NT2/D1 (cell line): ENCODE results near the gene ATP1A1.

Source experiments
- SUZ12 ChIP-seq: IDR thresholded peaks from 2 replicates; pipeline ENCODE4 v1.6.1; 2011; ENCODE audit not compliant: insufficient read length, insufficient read depth; ENCODE audit errors: extremely low read depth
- YY1 ChIP-seq: IDR thresholded peaks from 2 replicates; pipeline ENCODE4 v1.6.1; 2011; ENCODE audit not compliant: insufficient read length, insufficient read depth
- ZNF274 ChIP-seq: IDR thresholded peaks from 2 replicates; pipeline ENCODE4 v1.6.1; 2011; ENCODE audit warnings: mild to moderate bottlenecking, low read depth, low read length

DNA sequence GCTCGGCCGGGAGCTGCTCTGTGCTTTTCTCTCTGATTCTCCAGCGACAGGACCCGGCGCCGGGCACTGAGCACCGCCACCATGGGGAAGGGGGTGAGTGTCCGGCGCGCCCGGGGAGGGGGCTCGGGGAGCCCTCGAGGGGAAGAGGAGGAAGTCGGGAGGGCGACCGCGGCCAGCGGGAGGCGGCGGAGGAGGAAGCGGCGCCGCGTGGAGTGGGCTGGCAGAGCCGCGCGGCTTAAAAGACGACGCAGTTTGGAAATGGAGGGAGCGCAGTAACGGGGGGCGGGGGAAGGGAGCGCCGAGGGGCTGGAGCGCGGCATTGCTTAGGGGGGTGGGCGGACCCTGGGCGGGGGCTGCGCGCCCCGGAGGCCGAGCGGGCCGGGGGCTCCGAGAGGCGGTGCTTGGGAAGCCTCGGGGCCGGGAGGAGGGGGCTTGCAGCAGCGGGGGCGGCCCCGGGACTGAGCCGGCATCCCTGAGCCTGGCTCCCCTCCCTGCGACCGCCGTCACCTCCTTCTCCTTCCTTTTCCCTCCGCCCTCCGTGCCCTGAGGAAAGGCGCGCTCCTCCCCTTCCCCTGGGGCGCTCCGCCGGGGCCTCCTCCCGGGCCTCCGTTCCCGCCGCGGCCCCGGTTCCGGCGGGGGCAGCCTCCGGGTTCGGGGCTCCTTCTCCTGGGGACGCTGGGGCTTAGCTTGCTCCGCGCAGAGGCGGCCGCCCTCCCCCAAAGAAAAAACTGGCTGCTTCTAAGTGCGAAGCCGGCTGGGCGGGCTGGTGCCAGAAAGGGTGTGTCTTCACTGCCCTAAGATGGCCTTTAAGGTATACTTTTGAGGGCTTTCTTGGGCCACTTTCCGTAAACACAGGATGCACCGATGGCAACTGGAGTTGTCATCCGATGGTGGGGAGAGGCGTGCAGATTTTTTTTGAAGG lies 648 bp downstream of the ATP1A1 start:
- TF ChIP-seq SUZ12 (no peak), YY1 (no peak), ZNF274 (no peak)
